B cell (primary cell): ENCODE data around the gene RIMBP2. TPM values are rescaled to one million over a fixed set of nuclear protein-coding genes. Genes with fewer than 3 reads are reported as not detected.

ENCODE experiments used
- ATAC-seq: fragments of 200-7000 bp; cut with Tn5 transposase; one replicate; pipeline ENCODE4 v1.10.0; 2021; ENCODE audit warnings: low read depth, mild to moderate bottlenecking, moderate number of reproducible peaks, moderate library complexity
- CTCF ChIA-PET: fragments of 350-600 bp; sonication (Branson Sonifier 250); formaldehyde crosslinking; loops from one replicate; lab custom pipeline; 2021; ENCODE audit warnings: antibody characterized with exemption, inconsistent platforms; lab: Charles Lee
- POLR2A ChIA-PET: fragments of 350-600 bp; sonication (Branson Sonifier 250); formaldehyde crosslinking; loops from one replicate; lab custom pipeline; 2021; ENCODE audit warnings: antibody characterized with exemption; lab: Charles Lee
- DNase-seq: peaks from one replicate; pipeline ENCODE4 v3.0.0; 2013
- H2AFZ ChIP-seq: 2 replicates; pipeline ENCODE4 v1.6.1; 2012; ENCODE audit warnings: mild to moderate bottlenecking, low read depth, low read length; ENCODE audit not compliant: insufficient read depth, poor library complexity, severe bottlenecking
- H3K27ac ChIP-seq, 2 donors: 1 replicate in 1 of 2; 2 replicates in 1 of 2; pipeline ENCODE4 v1.5.1; 2012 to 2013; ENCODE audit warnings: low read length in 2 of 2, mild to moderate bottlenecking in 2 of 2, moderate library complexity in 1 of 2
- H3K27me3 ChIP-seq, 4 experiments: fragments of 200-600 bp in 1 of 4; sonication (generic) in 1 of 4; replicated peaks in 1 of 4; 1 replicate in 2 of 4; 2 replicates in 2 of 4; pipeline versions ENCODE4 v1.6.1 to v1.7.0; 2013 to 2016; ENCODE audit warnings: low read length in 3 of 4, mild to moderate bottlenecking in 2 of 4, mixed read lengths in 1 of 4, moderate library complexity in 1 of 4; ENCODE audit not compliant: insufficient read depth in 4 of 4, control insufficient read depth in 3 of 4; ENCODE audit errors: control extremely low read depth in 1 of 4
- H3K36me3 ChIP-seq, 2 experiments: replicated peaks in 1 of 2; 1 replicate in 1 of 2; 2 replicates in 1 of 2; pipeline versions ENCODE4 v1.6.1 to v1.7.1; 2013; ENCODE audit warnings: low read length in 1 of 2; ENCODE audit not compliant: insufficient read depth in 2 of 2, control insufficient read depth in 1 of 2; ENCODE audit errors: control extremely low read depth in 1 of 2, extremely low read depth in 1 of 2
- H3K4me1 ChIP-seq, 2 donors: fragments of 200-600 bp in 1 of 2; sonication (generic) in 1 of 2; 1 replicate in 1 of 2; 2 replicates in 1 of 2; pipeline versions ENCODE4 v1.5.1 to v1.6.1; 2013 to 2017; ENCODE audit warnings: low read length in 2 of 2; ENCODE audit not compliant: control insufficient read depth in 2 of 2, insufficient read depth in 2 of 2
- H3K4me2 ChIP-seq: replicated peaks from 2 replicates; pipeline ENCODE3; 2012; ENCODE audit warnings: mild to moderate bottlenecking, low read depth, low read length; ENCODE audit not compliant: poor library complexity, severe bottlenecking
- H3K4me3 ChIP-seq, 5 experiments: fragments of 200-600 bp in 1 of 5; sonication (generic) in 1 of 5; 1 replicate in 3 of 5; 2 replicates in 2 of 5; pipeline versions ENCODE4 v1.5.1 to v1.7.0; 2011 to 2016; ENCODE audit warnings: low read length in 4 of 5, mild to moderate bottlenecking in 4 of 5, low read depth in 2 of 5, control low read depth in 1 of 5, moderate library complexity in 1 of 5; ENCODE audit not compliant: insufficient read depth in 1 of 5; ENCODE audit errors: control extremely low read depth in 1 of 5, extremely low read depth in 1 of 5
- H3K79me2 ChIP-seq: fragments of 200-600 bp; sonication (generic); one replicate; pipeline ENCODE4 v1.6.0; 2016; ENCODE audit warnings: low read length; ENCODE audit not compliant: control insufficient read depth, insufficient read depth
- H3K9ac ChIP-seq: fragments of 200-600 bp; sonication (generic); 2 replicates; pipeline ENCODE4 v1.6.1; 2017; ENCODE audit warnings: mild to moderate bottlenecking, low read length, moderate library complexity
- H3K9me3 ChIP-seq, 3 donors: one replicate each; pipeline versions ENCODE4 v1.6.1 to v1.7.1; 2013; ENCODE audit warnings: low read length in 2 of 3; ENCODE audit not compliant: control insufficient read depth in 2 of 3, insufficient read depth in 1 of 3; ENCODE audit errors: control extremely low read depth in 1 of 3
- H4K20me1 ChIP-seq: 2 replicates; pipeline ENCODE4 v1.6.0; 2012; ENCODE audit warnings: mild to moderate bottlenecking, low read length; ENCODE audit not compliant: insufficient read depth, control insufficient read depth, poor library complexity, severe bottlenecking
- H3K27ac Mint-ChIP-seq: one replicate; pipeline ENCODE4 v1.8.0; 2021; ENCODE audit warnings: mixed read lengths
- H3K27me3 Mint-ChIP-seq: one replicate; pipeline ENCODE4 v1.8.0; 2021; ENCODE audit warnings: mixed read lengths
- H3K4me1 Mint-ChIP-seq: one replicate; pipeline ENCODE4 v1.8.0; 2021; ENCODE audit warnings: mixed read lengths
- H3K4me3 Mint-ChIP-seq: one replicate; pipeline ENCODE4 v1.8.0; 2021; ENCODE audit warnings: mixed read lengths
- H3K9me3 Mint-ChIP-seq: one replicate; pipeline ENCODE4 v1.8.0; 2022; ENCODE audit warnings: mixed read lengths; ENCODE audit not compliant: insufficient read depth
- EZH2 ChIP-seq: IDR thresholded peaks from 2 replicates; pipeline ENCODE4 v1.6.1; 2012; ENCODE audit warnings: borderline replicate concordance, low read depth, mild to moderate bottlenecking, moderate library complexity, low read length; ENCODE audit not compliant: insufficient read depth, poor library complexity, severe bottlenecking
- WGBS: methylation state at CpG from one replicate; pipeline ENCODE4 v1.1.5; 2013; ENCODE audit warnings: missing lambda C conversion rate; ENCODE audit not compliant: insufficient coverage; 5-methylcytosine and 5-hydroxymethylcytosine counted together
- intact Hi-C: fragments of 100-400 bp; cut with micrococcal nuclease; formaldehyde crosslinking; loops from one replicate; pipeline ENCODE4 v1.10.0; 2022
- polyA plus RNA-seq: library from polyadenylated mRNA; depleted of rRNA; stranded (reverse); fragments of >200 nt; gene quantifications from 2 replicates; pipeline ENCODE4 v1.2.3, GENCODE V29; 2012
- total RNA-seq, 2 donors: library from RNA; stranded (reverse); fragments of 120-200 nt in 1 of 2; gene quantifications; 1 replicate in 1 of 2; 2 replicates in 1 of 2; pipeline versions ENCODE4 v1.2.3 to v1.2.4, GENCODE V29; 2013 to 2022
- TF ChIP-seq, protein P1 (sequence below): fragments of 200-600 bp; IDR thresholded peaks from one replicate; pipeline ENCODE4 v1.8.0; 2022; ENCODE audit warnings: antibody characterized with exemption, mild to moderate bottlenecking

Gene RIMBP2
- total and polyA plus RNA-seq, 2 donors (not counting 1 experiment from before 2014, with no cell fraction given): not detected

DNA sequence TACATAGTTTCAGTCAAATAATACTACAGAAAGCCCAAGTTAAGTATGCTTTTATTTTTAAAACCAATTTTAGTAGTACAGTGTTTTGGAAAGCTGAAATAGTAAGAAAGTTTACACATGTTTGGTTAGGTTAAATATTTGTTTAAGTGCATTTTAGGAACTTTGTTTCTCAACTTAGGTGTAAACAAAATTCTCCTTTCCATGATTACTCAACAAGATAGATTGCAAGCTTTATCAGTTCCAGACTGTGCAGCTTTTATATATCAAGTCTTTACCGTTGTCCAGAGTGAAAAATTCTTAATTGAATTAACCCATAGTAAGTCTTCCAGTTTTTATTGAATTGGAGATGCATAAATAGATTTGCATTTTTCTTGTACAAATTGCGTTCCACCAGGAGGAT lies 333.3 kb downstream of the RIMBP2 start:
- Mint-ChIP-seq H3K27ac (no peak overlapping the region), H3K4me1 (no peaks in the 10 kb centered on the region), H3K4me3 (no peak overlapping the region), H3K9me3 (peaks cover 2% of the 10 kb centered on the region), H3K27me3 (peaks cover 4% of the 10 kb centered on the region)
- H4K20me1 ChIP-seq: no peaks in the 10 kb centered on the region
- TF ChIP-seq, protein P1, sequence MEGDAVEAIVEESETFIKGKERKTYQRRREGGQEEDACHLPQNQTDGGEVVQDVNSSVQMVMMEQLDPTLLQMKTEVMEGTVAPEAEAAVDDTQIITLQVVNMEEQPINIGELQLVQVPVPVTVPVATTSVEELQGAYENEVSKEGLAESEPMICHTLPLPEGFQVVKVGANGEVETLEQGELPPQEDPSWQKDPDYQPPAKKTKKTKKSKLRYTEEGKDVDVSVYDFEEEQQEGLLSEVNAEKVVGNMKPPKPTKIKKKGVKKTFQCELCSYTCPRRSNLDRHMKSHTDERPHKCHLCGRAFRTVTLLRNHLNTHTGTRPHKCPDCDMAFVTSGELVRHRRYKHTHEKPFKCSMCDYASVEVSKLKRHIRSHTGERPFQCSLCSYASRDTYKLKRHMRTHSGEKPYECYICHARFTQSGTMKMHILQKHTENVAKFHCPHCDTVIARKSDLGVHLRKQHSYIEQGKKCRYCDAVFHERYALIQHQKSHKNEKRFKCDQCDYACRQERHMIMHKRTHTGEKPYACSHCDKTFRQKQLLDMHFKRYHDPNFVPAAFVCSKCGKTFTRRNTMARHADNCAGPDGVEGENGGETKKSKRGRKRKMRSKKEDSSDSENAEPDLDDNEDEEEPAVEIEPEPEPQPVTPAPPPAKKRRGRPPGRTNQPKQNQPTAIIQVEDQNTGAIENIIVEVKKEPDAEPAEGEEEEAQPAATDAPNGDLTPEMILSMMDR: no peak
- TF ChIP-seq EZH2: no peak
- no peaks in the 10 kb centered on the region for H3K79me2 ChIP-seq
- peaks cover 0 to 12% (median 11%) of the 10 kb centered on the region in 3 donors for H3K9me3 ChIP-seq
- POLR2A ChIA-PET: no interaction called here
- H3K27me3 ChIP-seq: no peaks in the 10 kb centered on the region
- ATAC-seq (no peak), DNase-seq (no peak)
- H3K4me3 ChIP-seq: no peak overlapping the region
- no peak overlapping the region for H3K9ac ChIP-seq
- intact Hi-C loops: no loop called here
- H2AFZ ChIP-seq: no peak overlapping the region
- no peaks in the 10 kb centered on the region for H3K36me3 ChIP-seq
- H3K4me2 ChIP-seq: no peak overlapping the region
- no peaks in the 10 kb centered on the region for H3K4me1 ChIP-seq
- WGBS: 83% methylated on average over 1 of the region's 2 CpGs
- H3K27ac ChIP-seq: no peak overlapping the region
- CTCF ChIA-PET: no interaction called here

DNA sequence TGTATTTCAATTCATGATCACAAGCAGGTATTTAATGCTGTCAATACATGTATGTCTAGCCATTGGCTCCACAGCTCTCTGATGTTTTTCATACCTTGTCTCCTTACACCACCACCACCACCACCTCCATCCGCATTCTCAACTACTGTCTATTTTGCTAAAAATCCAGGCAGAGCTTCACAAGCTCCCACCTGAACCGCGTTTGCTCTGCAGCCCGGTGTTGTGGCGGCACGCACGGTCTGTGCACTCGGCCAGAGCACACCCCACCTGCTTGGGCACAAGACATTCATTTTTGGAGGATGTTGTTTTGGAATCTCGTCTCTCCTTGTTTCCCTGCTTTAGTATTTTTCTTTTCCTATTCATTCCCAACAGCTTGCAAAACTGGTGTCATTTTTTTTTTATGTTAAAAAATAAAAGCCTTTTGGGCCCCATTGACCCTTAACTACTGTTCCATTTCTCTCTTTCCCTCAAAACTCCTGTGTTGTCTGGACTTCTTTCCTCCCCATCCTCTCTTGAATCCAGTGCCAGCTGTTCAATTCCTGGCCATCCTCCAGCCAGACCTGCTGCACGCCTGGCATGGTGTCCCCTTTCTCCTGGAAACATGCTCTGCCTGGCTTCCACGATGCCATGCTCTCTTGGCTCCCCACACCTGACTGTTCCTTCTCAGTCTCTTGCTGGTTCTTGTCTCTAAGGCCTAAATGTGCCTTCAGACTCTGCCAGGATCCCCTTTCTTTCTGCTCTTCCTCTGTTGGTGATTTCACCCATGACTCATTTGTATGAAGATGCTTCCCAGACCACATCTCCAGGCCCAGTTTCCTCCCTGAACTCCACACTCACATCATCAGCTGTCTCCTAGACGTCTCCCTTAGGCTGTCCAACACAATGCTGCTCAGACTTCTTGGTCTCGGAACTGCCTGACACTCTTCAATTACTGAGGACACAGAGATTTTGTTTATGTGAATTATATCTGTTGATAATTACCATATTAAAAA lies 340.5 kb downstream of the RIMBP2 start:
- Histone ChIP-seq H3K9ac (no peak overlapping the region), H3K79me2 (no peaks in the 10 kb centered on the region), H3K4me1 (no peaks in the 10 kb centered on the region), H3K36me3 (no peaks in the 10 kb centered on the region), H4K20me1 (no peaks in the 10 kb centered on the region), H3K9me3 (peaks cover 0 to 8% (median 0%) of the 10 kb centered on the region in 3 donors), H2AFZ (no peak overlapping the region), H3K4me3 (no peak overlapping the region), H3K27ac (no peak overlapping the region), H3K4me2 (no peak overlapping the region), H3K27me3 (no peaks in the 10 kb centered on the region)
- POLR2A ChIA-PET: no interaction called here
- CTCF ChIA-PET: no interaction called here
- intact Hi-C loops: no loop called here
- Mint-ChIP-seq H3K27ac (no peak overlapping the region), H3K4me1 (no peaks in the 10 kb centered on the region), H3K27me3 (peaks cover 4% of the 10 kb centered on the region), H3K9me3 (no peaks in the 10 kb centered on the region), H3K4me3 (no peak overlapping the region)
- DNase-seq (no peak), ATAC-seq (no peak)
- 78% methylated on average over 2 of the region's 13 CpGs for WGBS
- TF ChIP-seq EZH2: no peak
- TF ChIP-seq, protein P1: no peak
